HCT116 (cell line): ENCODE results near the gene CARMIL1. TPM values are rescaled to one million over a fixed set of nuclear protein-coding genes. Genes with fewer than 3 reads are reported as not detected.

ENCODE experiments used
- ATAC-seq: fragments of 200-7000 bp; cut with Tn5 transposase; 2 replicates; pipeline ENCODE4 v1.9.1; 2020; ENCODE audit warnings: mild to moderate bottlenecking, moderate library complexity
- BruUV-seq: library from RNA; stranded (reverse); fragments of 400-500 nt; replicated peaks from 2 replicates; lab custom pipeline; 2021; lab: Mats Ljungman, UMichigan
- CTCF ChIA-PET: fragments of 300-600 bp; sonication (Branson Sonifier 250); formaldehyde crosslinking; loops from one replicate; lab custom pipeline; 2021; ENCODE audit warnings: antibody characterized with exemption; lab: Charles Lee
- POLR2A ChIA-PET: fragments of 300-600, 350-600 bp; sonication (Branson Sonifier 250); formaldehyde crosslinking; loops from one replicate; lab custom pipeline; 2021; ENCODE audit warnings: antibody characterized with exemption; lab: Charles Lee
- RAD21 ChIA-PET, 2 experiments: fragments of 300-600 bp; sonication (Branson Sonifier 250); formaldehyde crosslinking; loops; one replicate each; lab custom pipeline; 2023; ENCODE audit warnings: low total read pairs in 2 of 2; ENCODE audit not compliant: uncharacterized antibody in 2 of 2, unreplicated experiment in 2 of 2, low non-redundant PET in 1 of 2; lab: Charles Lee
- DNase-seq: peaks from one replicate; pipeline ENCODE4 v3.0.0-alpha.2; 2010; ENCODE audit warnings: low read depth, low spot score
- H2AFZ ChIP-seq: fragments of 200-600 bp; shearing (Covaris generic), sonication (generic); 2 replicates; pipeline ENCODE4 v1.6.1; 2017; ENCODE audit warnings: low read depth, mixed run types, mixed read lengths, antibody characterized with exemption, low read length; ENCODE audit not compliant: poor library complexity, severe bottlenecking
- H3K27ac ChIP-seq: 2 replicates; pipeline ENCODE4 v1.5.1; 2012; ENCODE audit warnings: low read depth, low read length
- H3K27me3 ChIP-seq: fragments of 200-600 bp; sonication (generic); 2 replicates; pipeline ENCODE4 v1.6.1; 2016; ENCODE audit warnings: mixed run types, low read length, mixed read lengths; ENCODE audit not compliant: insufficient read depth
- H3K36me3 ChIP-seq, 2 experiments: fragments of 200-500 bp in 1 of 2; fragments of 200-600 bp in 1 of 2; sonication (Bioruptor generic) in 1 of 2; sonication (generic) in 1 of 2; 2 replicates each; pipeline versions ENCODE4 v1.5.1 to v1.6.1; 2014 to 2016; ENCODE audit warnings: low read length in 2 of 2, inconsistent platforms in 1 of 2, mixed read lengths in 1 of 2, mixed run types in 1 of 2; ENCODE audit not compliant: insufficient read depth in 2 of 2, control insufficient read depth in 1 of 2
- H3K4me1 ChIP-seq, 2 experiments: fragments of 200-600 bp in 1 of 2; sonication (generic) in 1 of 2; 2 replicates each; pipeline versions ENCODE4 v1.5.1 to v1.6.1; 2012 to 2017; ENCODE audit warnings: low read length in 2 of 2, inconsistent platforms in 1 of 2, mild to moderate bottlenecking in 1 of 2, mixed read lengths in 1 of 2, mixed run types in 1 of 2, moderate library complexity in 1 of 2; ENCODE audit not compliant: insufficient read depth in 2 of 2, control insufficient read depth in 1 of 2
- H3K4me2 ChIP-seq: fragments of 200-600 bp; sonication (generic); 2 replicates; pipeline ENCODE4 v1.6.1; 2017; ENCODE audit warnings: mixed run types, low read length, mixed read lengths
- H3K4me3 ChIP-seq, 2 experiments: fragments of 200-600 bp in 1 of 2; sonication (generic) in 1 of 2; replicated peaks in 1 of 2; 2 replicates each; pipeline ENCODE4 v1.5.1; 2011 to 2016; ENCODE audit warnings: low read length in 2 of 2, control low read depth in 1 of 2, low read depth in 1 of 2, mild to moderate bottlenecking in 1 of 2, mixed read lengths in 1 of 2, mixed run types in 1 of 2
- H3K79me2 ChIP-seq: fragments of 200-600 bp; sonication (generic); 2 replicates; pipeline ENCODE4 v1.6.1; 2017; ENCODE audit warnings: mild to moderate bottlenecking, mixed run types, low read length, moderate library complexity, mixed read lengths; ENCODE audit not compliant: insufficient read depth
- H3K9ac ChIP-seq: fragments of 200-600 bp; sonication (generic); 2 replicates; pipeline ENCODE4 v1.6.1; 2016; ENCODE audit warnings: low read length, mixed read lengths
- H3K9me2 ChIP-seq: fragments of 200-600 bp; sonication (generic), shearing (Covaris generic); 2 replicates; pipeline ENCODE4 v1.6.1; 2017; ENCODE audit warnings: mixed run types, mild to moderate bottlenecking, moderate library complexity; ENCODE audit not compliant: insufficient read depth
- H3K9me3 ChIP-seq, 2 experiments: fragments of 200-500 bp in 1 of 2; fragments of 200-600 bp in 1 of 2; sonication (Bioruptor generic) in 1 of 2; sonication (generic) in 1 of 2; 2 replicates each; pipeline ENCODE4 v1.6.1; 2014 to 2017; ENCODE audit warnings: low read length in 2 of 2, mixed read lengths in 2 of 2, inconsistent platforms in 1 of 2, low read depth in 1 of 2, mild to moderate bottlenecking in 1 of 2, mixed run types in 1 of 2, moderate library complexity in 1 of 2; ENCODE audit not compliant: control insufficient read depth in 1 of 2, insufficient read depth in 1 of 2
- H4K20me1 ChIP-seq: fragments of 200-600 bp; sonication (generic), shearing (Covaris generic); 2 replicates; pipeline ENCODE4 v1.6.1; 2017; ENCODE audit warnings: mixed run types, mild to moderate bottlenecking, moderate library complexity; ENCODE audit not compliant: insufficient read depth
- CEBPB ChIP-seq: IDR thresholded peaks from 2 replicates; pipeline ENCODE4 v1.6.1; 2012; ENCODE audit warnings: low read depth
- EGR1 ChIP-seq: IDR thresholded peaks from 2 replicates; pipeline ENCODE4 v1.6.1; 2012; ENCODE audit warnings: low read depth
- MAX ChIP-seq: IDR thresholded peaks from 2 replicates; pipeline ENCODE4 v1.6.1; 2012
- SIN3A ChIP-seq: IDR thresholded peaks from 2 replicates; pipeline ENCODE4 v1.6.1; 2012; ENCODE audit warnings: low read depth
- SRF ChIP-seq: IDR thresholded peaks from 2 replicates; pipeline ENCODE4 v1.6.1; 2012; ENCODE audit warnings: low read depth
- TCF7L2 ChIP-seq: IDR thresholded peaks from 2 replicates; pipeline ENCODE4 v1.7.0; 2011; ENCODE audit warnings: borderline replicate concordance, inconsistent platforms; ENCODE audit not compliant: insufficient read depth, insufficient read length; ENCODE audit errors: extremely low read depth
- ZBTB33 ChIP-seq: IDR thresholded peaks from 2 replicates; pipeline ENCODE4 v1.6.1; 2011; ENCODE audit warnings: mild to moderate bottlenecking, low read length, moderate library complexity; ENCODE audit not compliant: insufficient replicate concordance; ENCODE audit errors: extremely low read depth
- ZNF274 ChIP-seq: fragments of 200-500 bp; sonication (Bioruptor generic); IDR thresholded peaks from 2 replicates; pipeline ENCODE4 v1.6.1; 2014; ENCODE audit warnings: mild to moderate bottlenecking, low read depth, low read length, inconsistent platforms
- intact Hi-C: fragments of 100-400 bp; cut with micrococcal nuclease; formaldehyde crosslinking; loops from 2 replicates; pipeline ENCODE4 v1.10.0; 2022
- total RNA-seq: library from RNA; stranded (reverse); gene quantifications from one replicate; pipeline ENCODE4 v1.2.1, GENCODE V29; 2021; ENCODE audit not compliant: unreplicated experiment

Gene CARMIL1
- total RNA-seq, 1 experiment from 2014 or later = 21.7 TPM

- Histone ChIP-seq H3K9me3 (no peaks in the 10 kb centered on the region), H3K27ac (no peak overlapping the region), H3K4me1 (no peaks in the 10 kb centered on the region), H3K79me2 (no peaks in the 10 kb centered on the region), H3K9ac (no peak overlapping the region), H4K20me1 (no peaks in the 10 kb centered on the region), H3K27me3 (no peaks in the 10 kb centered on the region), H3K9me2 (no peaks in the 10 kb centered on the region), H3K4me3 (no peak overlapping the region), H3K36me3 (peaks cover 0 to 2% of the 10 kb centered on the region in 2 experiments; a peak in 1 of 4 replicates), H3K4me2 (no peak overlapping the region), H2AFZ (no peak overlapping the region)
- no peak for ATAC-seq
- TF ChIP-seq CEBPB (no peak), EGR1 (no peak), ZNF274 (no peak), ZBTB33 (no peak), TCF7L2 (no peak), MAX (no peak), SRF (no peak), SIN3A (no peak)
- no peak for DNase-seq
- intact Hi-C loops = no loop called here
- BruUV-seq = no TSS peak
- ChIA-PET POLR2A (no interaction called here), RAD21 (interaction anchor here in 1 of 2 experiments (0.6 kb wide), 1 partner anchor 14 kb away, joined by 3 read pairs; no protein-coding TSS in a partner anchor), CTCF (interaction anchor here (2.3 kb wide), 1 partner anchor 12 kb away, joined by 5 read pairs; no protein-coding TSS in a partner anchor)
Observed at GRCh38 chr6:25542984-25543910, 264.1 kb downstream of the CARMIL1 start.
